Upper lobe of left lung (tissue), 6 donors: ENCODE results near the gene INO80D. TPM values are rescaled to one million over a fixed set of nuclear protein-coding genes. Genes with fewer than 3 reads are reported as not detected.

Experiments
- ATAC-seq, 2 donors: fragments of 200-7000 bp; cut with Tn5 transposase; one replicate each; pipeline ENCODE4 v1.9.1; 2022; ENCODE audit warnings: mild to moderate bottlenecking in 2 of 2, moderate library complexity in 2 of 2; ENCODE audit not compliant: low FRiP score in 2 of 2
- DNase-seq, 2 donors: peaks; one replicate each; pipeline ENCODE4 v3.0.0-alpha.2; 2019 to 2020
- H3K27ac ChIP-seq, 4 donors: fragments of 200-600 bp; sonication (generic); one replicate each; pipeline ENCODE4 v1.5.1; 2016 to 2019
- H3K27me3 ChIP-seq, 4 donors: fragments of 200-600 bp; sonication (generic); one replicate each; pipeline ENCODE4 v1.5.1; 2017 to 2019
- H3K36me3 ChIP-seq, 4 donors: fragments of 200-600 bp; sonication (generic); one replicate each; pipeline ENCODE4 v1.5.1; 2016 to 2019
- H3K4me1 ChIP-seq, 4 donors: fragments of 200-600 bp; sonication (generic); one replicate each; pipeline ENCODE4 v1.5.1; 2018 to 2019
- H3K4me3 ChIP-seq, 4 donors: fragments of 200-600 bp; sonication (generic); one replicate each; pipeline ENCODE4 v1.5.1; 2017 to 2019; ENCODE audit warnings: mild to moderate bottlenecking in 2 of 4, moderate library complexity in 1 of 4
- H3K9me3 ChIP-seq, 4 donors: fragments of 200-600 bp; sonication (generic); one replicate each; pipeline ENCODE4 v1.5.1; 2018 to 2019
- CTCF ChIP-seq, 6 experiments: fragments of 450-650 bp in 4 of 6; fragments of 200-600 bp in 2 of 6; sonication (generic) in 2 of 6; IDR thresholded peaks; one replicate each; pipeline ENCODE4 v1.5.1; 2016 to 2019; ENCODE audit warnings: antibody characterized with exemption in 6 of 6
- EP300 ChIP-seq, 4 donors: sonication (generic); formaldehyde crosslinking; IDR thresholded peaks; one replicate each; pipeline ENCODE4 v1.5.1; 2017; ENCODE audit warnings: antibody characterized with exemption in 4 of 4, control low read depth in 2 of 4
- POLR2A ChIP-seq, 4 donors: fragments of 450-650 bp; IDR thresholded peaks; one replicate each; pipeline ENCODE4 v1.5.1; 2016 to 2017; ENCODE audit warnings: antibody characterized with exemption in 4 of 4, mild to moderate bottlenecking in 2 of 4
- POLR2AphosphoS5 ChIP-seq, 2 donors: sonication (generic); formaldehyde crosslinking; IDR thresholded peaks; one replicate each; pipeline ENCODE4 v1.5.1; 2017; ENCODE audit warnings: antibody characterized with exemption in 2 of 2
- WGBS, 2 donors: methylation state at CpG; one replicate each; pipeline ENCODE4 v1.1.5; 2017 to 2018; 5-methylcytosine and 5-hydroxymethylcytosine counted together
- total RNA-seq, 6 donors: library from RNA; depleted of rRNA in 4 of 6; stranded (reverse); fragments of >200 nt in 4 of 6; gene quantifications; one replicate each; pipeline versions ENCODE4 v1.1.0 to v1.2.1, GENCODE V29; 2016 to 2021
- donor health status: DM: no; HTN: no; CAD: no; lungs with moderate emphysema.
- donor health status: DM: no; HTN: yes; CAD: no; lungs with severe emphysema.

Gene INO80D
- total RNA-seq, 6 donors from 2014 or later, result 13.0 to 50.3 (median 21.9) TPM

GRCh38 chr2:205967391-205968075 lies 118.4 kb downstream of the INO80D start:
- Histone ChIP-seq H3K27ac (no peak overlapping the region), H3K4me3 (no peak overlapping the region), H3K36me3 (no peaks in the 10 kb centered on the region), H3K27me3 (no peaks in the 10 kb centered on the region), H3K4me1 (peaks cover 0 to 5% (median 0%) of the 10 kb centered on the region in 4 donors), H3K9me3 (no peaks in the 10 kb centered on the region)
- no peak for TF ChIP-seq POLR2AphosphoS5 (IDR thresholded peaks at IDR 0.05)
- TF ChIP-seq CTCF (IDR thresholded peaks at IDR 0.05), result no peak
- TF ChIP-seq POLR2A (IDR thresholded peaks at IDR 0.05), result no peak
- no peak for TF ChIP-seq EP300 (IDR thresholded peaks at IDR 0.05)
- 74 to 85% methylated on average over 7 of the region's 7 CpGs for WGBS, 2 donors
- ATAC-seq (peak in 1 of 2 donors; percentile 49), DNase-seq (no peak)

GRCh38 chr2:205965707-205966106 lies 120.3 kb downstream of the INO80D start:
- ATAC-seq, result no peak
- Histone ChIP-seq H3K9me3 (no peaks in the 10 kb centered on the region), H3K4me1 (no peaks in the 10 kb centered on the region), H3K36me3 (no peaks in the 10 kb centered on the region), H3K27me3 (no peaks in the 10 kb centered on the region), H3K4me3 (no peak overlapping the region), H3K27ac (no peak overlapping the region)
- TF ChIP-seq CTCF (IDR thresholded peaks at IDR 0.05), result no peak
- TF ChIP-seq POLR2A (IDR thresholded peaks at IDR 0.05), result no peak
- no peak for TF ChIP-seq POLR2AphosphoS5 (IDR thresholded peaks at IDR 0.05)
- TF ChIP-seq EP300 (IDR thresholded peaks at IDR 0.05), result no peak
- WGBS, 2 donors, result 90 to 98% methylated on average over 15 of the region's 15 CpGs
- peak in 1 of 2 donors; percentile 30 for DNase-seq

GRCh38 chr2:205964111-205964761 lies 121.7 kb downstream of the INO80D start:
- DNase-seq (no peak), ATAC-seq (no peak)
- no peaks in the 10 kb centered on the region for H3K36me3 ChIP-seq
- no peaks in the 10 kb centered on the region for H3K4me1 ChIP-seq
- no peak for TF ChIP-seq POLR2A (IDR thresholded peaks at IDR 0.05)
- no peak for TF ChIP-seq CTCF (IDR thresholded peaks at IDR 0.05)
- TF ChIP-seq EP300 (IDR thresholded peaks at IDR 0.05), result no peak
- TF ChIP-seq POLR2AphosphoS5 (IDR thresholded peaks at IDR 0.05), result no peak
- no peak overlapping the region for H3K4me3 ChIP-seq
- H3K27me3 ChIP-seq, result no peaks in the 10 kb centered on the region
- H3K27ac ChIP-seq, result no peak overlapping the region
- 55 to 69% methylated on average over 8 of the region's 8 CpGs for WGBS, 2 donors
- H3K9me3 ChIP-seq, result no peaks in the 10 kb centered on the region

GRCh38 chr2:205959521-205959920 lies 126.5 kb downstream of the INO80D start:
- TF ChIP-seq EP300 (IDR thresholded peaks at IDR 0.05), result no peak
- TF ChIP-seq CTCF (IDR thresholded peaks at IDR 0.05), result no peak
- no peak for TF ChIP-seq POLR2A (IDR thresholded peaks at IDR 0.05)
- no peak for TF ChIP-seq POLR2AphosphoS5 (IDR thresholded peaks at IDR 0.05)
- no peaks in the 10 kb centered on the region for H3K9me3 ChIP-seq
- H3K27me3 ChIP-seq, result no peaks in the 10 kb centered on the region
- H3K27ac ChIP-seq, result no peak overlapping the region
- no peaks in the 10 kb centered on the region for H3K4me1 ChIP-seq
- no peak overlapping the region for H3K4me3 ChIP-seq
- DNase-seq (no peak), ATAC-seq (no peak)
- 93% methylated on average over 9 of the region's 9 CpGs for WGBS, 2 donors
- H3K36me3 ChIP-seq, result no peaks in the 10 kb centered on the region
